Panc1 (cell line): ENCODE data around the gene CEP63. TPM values are rescaled to one million over a fixed set of nuclear protein-coding genes. Genes with fewer than 3 reads are reported as not detected.

Experiments
- ATAC-seq: fragments of 200-7000 bp; cut with Tn5 transposase; 2 replicates; pipeline ENCODE4 v1.9.1; 2020; ENCODE audit warnings: mild to moderate bottlenecking, moderate library complexity
- BruUV-seq: library from RNA; stranded (reverse); fragments of 400-500 nt; replicated peaks from 2 replicates; lab custom pipeline; 2021; lab: Mats Ljungman, UMichigan
- CTCF ChIA-PET: fragments of 300-600 bp; sonication (Branson Sonifier 250); formaldehyde crosslinking; loops from one replicate; lab custom pipeline; 2022; ENCODE audit warnings: antibody characterized with exemption; lab: Charles Lee
- POLR2A ChIA-PET: fragments of 300-600 bp; sonication (Branson Sonifier 250); formaldehyde crosslinking; loops from one replicate; lab custom pipeline; 2022; ENCODE audit warnings: antibody characterized with exemption; lab: Charles Lee
- DNase-seq: peaks from one replicate; pipeline ENCODE4 v3.0.0-alpha.2; 2010; ENCODE audit warnings: low read depth, low spot score
- H3K27ac ChIP-seq: 2 replicates; pipeline ENCODE4 v1.5.1; 2011; ENCODE audit warnings: mild to moderate bottlenecking, low read length, inconsistent platforms
- H3K27me3 ChIP-seq: fragments of 200-500 bp; sonication (Bioruptor generic); 2 replicates; pipeline ENCODE4 v1.6.0; 2014; ENCODE audit warnings: low read length, inconsistent platforms; ENCODE audit not compliant: control insufficient read depth, insufficient read depth
- H3K36me3 ChIP-seq: fragments of 200-500 bp; sonication (Bioruptor generic); 2 replicates; pipeline ENCODE4 v1.5.1; 2014; ENCODE audit warnings: inconsistent platforms, mild to moderate bottlenecking, low read length, moderate library complexity; ENCODE audit not compliant: control insufficient read depth, insufficient read depth
- H3K4me1 ChIP-seq: 2 replicates; pipeline ENCODE4 v1.5.1; 2011; ENCODE audit warnings: inconsistent platforms, mild to moderate bottlenecking, low read length, moderate library complexity; ENCODE audit not compliant: control insufficient read depth, insufficient read depth
- H3K4me3 ChIP-seq, 2 experiments: 2 replicates each; pipeline ENCODE4 v1.5.1; 2011 to 2012; ENCODE audit warnings: low read depth in 2 of 2, low read length in 2 of 2, mild to moderate bottlenecking in 2 of 2, inconsistent platforms in 1 of 2, moderate library complexity in 1 of 2
- H3K9me3 ChIP-seq: fragments of 200-500 bp; sonication (Bioruptor generic); 2 replicates; pipeline ENCODE4 v1.5.1; 2014; ENCODE audit warnings: low read depth, mild to moderate bottlenecking, inconsistent platforms, low read length, moderate library complexity; ENCODE audit not compliant: control insufficient read depth, insufficient read depth
- POLR2AphosphoS5 ChIP-seq: IDR thresholded peaks from 2 replicates; pipeline ENCODE4 v1.6.1; 2012; ENCODE audit warnings: mild to moderate bottlenecking, low read depth, low read length, moderate library complexity
- SIN3A ChIP-seq: IDR thresholded peaks from 2 replicates; pipeline ENCODE4 v1.6.1; 2012; ENCODE audit warnings: low read depth, mild to moderate bottlenecking, low read length, moderate library complexity, borderline replicate concordance; ENCODE audit not compliant: insufficient read depth
- TCF7L2 ChIP-seq: IDR thresholded peaks from 2 replicates; pipeline ENCODE4 v1.6.1; 2011; ENCODE audit warnings: mild to moderate bottlenecking, low read depth, low read length, inconsistent platforms
- in situ Hi-C: cut with HindIII; loops from 2 replicates; pipeline ENCODE4 v1.10.0; 2016; ENCODE audit warnings: low sequenced_read_pairs, low pct_unique_long_range_greater_than_20kb
- intact Hi-C: fragments of 100-400 bp; cut with micrococcal nuclease; formaldehyde crosslinking; loops from one replicate; pipeline ENCODE4 v1.10.0; 2022; ENCODE audit not compliant: unreplicated experiment
- total RNA-seq: library from RNA; stranded (reverse); gene quantifications from one replicate; pipeline ENCODE4 v1.2.1, GENCODE V29; 2021; ENCODE audit not compliant: unreplicated experiment
- TF ChIP-seq, protein P1 (sequence below), 2 experiments: IDR thresholded peaks; 2 replicates each; pipeline ENCODE4 v1.6.1; 2011 to 2012; ENCODE audit warnings: low read depth in 2 of 2, control low read depth in 1 of 2, low read length in 1 of 2, mild to moderate bottlenecking in 1 of 2, moderate library complexity in 1 of 2; ENCODE audit not compliant: insufficient read depth in 1 of 2
- TF ChIP-seq, protein P2 (sequence below): fragments of 450-650 bp; IDR thresholded peaks from 2 replicates; pipeline ENCODE4 v1.5.1; 2017; ENCODE audit warnings: mild to moderate bottlenecking

The CEP63 gene
- total RNA-seq, 1 experiment from 2014 or later = 30.5 TPM

- H3K27me3 ChIP-seq = no peaks in the 10 kb centered on the region
- TF ChIP-seq SIN3A (no peak), TCF7L2 (no peak), POLR2AphosphoS5 (no peak)
- TF ChIP-seq, protein P1, sequence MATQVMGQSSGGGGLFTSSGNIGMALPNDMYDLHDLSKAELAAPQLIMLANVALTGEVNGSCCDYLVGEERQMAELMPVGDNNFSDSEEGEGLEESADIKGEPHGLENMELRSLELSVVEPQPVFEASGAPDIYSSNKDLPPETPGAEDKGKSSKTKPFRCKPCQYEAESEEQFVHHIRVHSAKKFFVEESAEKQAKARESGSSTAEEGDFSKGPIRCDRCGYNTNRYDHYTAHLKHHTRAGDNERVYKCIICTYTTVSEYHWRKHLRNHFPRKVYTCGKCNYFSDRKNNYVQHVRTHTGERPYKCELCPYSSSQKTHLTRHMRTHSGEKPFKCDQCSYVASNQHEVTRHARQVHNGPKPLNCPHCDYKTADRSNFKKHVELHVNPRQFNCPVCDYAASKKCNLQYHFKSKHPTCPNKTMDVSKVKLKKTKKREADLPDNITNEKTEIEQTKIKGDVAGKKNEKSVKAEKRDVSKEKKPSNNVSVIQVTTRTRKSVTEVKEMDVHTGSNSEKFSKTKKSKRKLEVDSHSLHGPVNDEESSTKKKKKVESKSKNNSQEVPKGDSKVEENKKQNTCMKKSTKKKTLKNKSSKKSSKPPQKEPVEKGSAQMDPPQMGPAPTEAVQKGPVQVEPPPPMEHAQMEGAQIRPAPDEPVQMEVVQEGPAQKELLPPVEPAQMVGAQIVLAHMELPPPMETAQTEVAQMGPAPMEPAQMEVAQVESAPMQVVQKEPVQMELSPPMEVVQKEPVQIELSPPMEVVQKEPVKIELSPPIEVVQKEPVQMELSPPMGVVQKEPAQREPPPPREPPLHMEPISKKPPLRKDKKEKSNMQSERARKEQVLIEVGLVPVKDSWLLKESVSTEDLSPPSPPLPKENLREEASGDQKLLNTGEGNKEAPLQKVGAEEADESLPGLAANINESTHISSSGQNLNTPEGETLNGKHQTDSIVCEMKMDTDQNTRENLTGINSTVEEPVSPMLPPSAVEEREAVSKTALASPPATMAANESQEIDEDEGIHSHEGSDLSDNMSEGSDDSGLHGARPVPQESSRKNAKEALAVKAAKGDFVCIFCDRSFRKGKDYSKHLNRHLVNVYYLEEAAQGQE (IDR thresholded peaks at IDR 0.05; ENCODE audit: insufficient read depth in 1 of 2, low read depth in 2 of 2, low read length in 1 of 2) = no peak
- TF ChIP-seq, protein P2, sequence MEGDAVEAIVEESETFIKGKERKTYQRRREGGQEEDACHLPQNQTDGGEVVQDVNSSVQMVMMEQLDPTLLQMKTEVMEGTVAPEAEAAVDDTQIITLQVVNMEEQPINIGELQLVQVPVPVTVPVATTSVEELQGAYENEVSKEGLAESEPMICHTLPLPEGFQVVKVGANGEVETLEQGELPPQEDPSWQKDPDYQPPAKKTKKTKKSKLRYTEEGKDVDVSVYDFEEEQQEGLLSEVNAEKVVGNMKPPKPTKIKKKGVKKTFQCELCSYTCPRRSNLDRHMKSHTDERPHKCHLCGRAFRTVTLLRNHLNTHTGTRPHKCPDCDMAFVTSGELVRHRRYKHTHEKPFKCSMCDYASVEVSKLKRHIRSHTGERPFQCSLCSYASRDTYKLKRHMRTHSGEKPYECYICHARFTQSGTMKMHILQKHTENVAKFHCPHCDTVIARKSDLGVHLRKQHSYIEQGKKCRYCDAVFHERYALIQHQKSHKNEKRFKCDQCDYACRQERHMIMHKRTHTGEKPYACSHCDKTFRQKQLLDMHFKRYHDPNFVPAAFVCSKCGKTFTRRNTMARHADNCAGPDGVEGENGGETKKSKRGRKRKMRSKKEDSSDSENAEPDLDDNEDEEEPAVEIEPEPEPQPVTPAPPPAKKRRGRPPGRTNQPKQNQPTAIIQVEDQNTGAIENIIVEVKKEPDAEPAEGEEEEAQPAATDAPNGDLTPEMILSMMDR = no peak
- POLR2A ChIA-PET = no interaction called here
Measured at GRCh38 chr3:134552784-134553183, 66.9 kb downstream of the CEP63 start.

GRCh38 chr3:134559591-134559990, 73.7 kb downstream of the CEP63 start:
- BruUV-seq = no TSS peak
- Histone ChIP-seq H3K27me3 (no peaks in the 10 kb centered on the region), H3K4me1 (no peaks in the 10 kb centered on the region), H3K36me3 (peaks cover 4% of the 10 kb centered on the region; the same call in 1 of the 2 replicates), H3K27ac (no peak overlapping the region), H3K4me3 (no peak overlapping the region), H3K9me3 (no peaks in the 10 kb centered on the region)
- DNase-seq = no peak
- in situ Hi-C loops = no loop called here
- TF ChIP-seq TCF7L2 = no peak
- TF ChIP-seq, protein P1 (IDR thresholded peaks at IDR 0.05; ENCODE audit: insufficient read depth in 1 of 2, low read depth in 2 of 2, low read length in 1 of 2) = no peak
- TF ChIP-seq POLR2AphosphoS5 = no peak
- no peak for TF ChIP-seq SIN3A
- TF ChIP-seq, protein P2 = no peak
- CTCF ChIA-PET = no interaction called here
- no peak for ATAC-seq
- POLR2A ChIA-PET = no interaction called here
- intact Hi-C loops = no loop called here

More at GRCh38 chr3:134552784-134553183, 66.9 kb downstream of the CEP63 start:
- no TSS peak for BruUV-seq
- intact Hi-C loops = no loop called here
- DNase-seq (no peak), ATAC-seq (no peak)
- in situ Hi-C loops = no loop called here
- no peak overlapping the region for H3K27ac ChIP-seq
- no peaks in the 10 kb centered on the region for H3K9me3 ChIP-seq
- CTCF ChIA-PET = no interaction called here
- no peaks in the 10 kb centered on the region for H3K4me1 ChIP-seq
- no peak overlapping the region for H3K4me3 ChIP-seq
- H3K36me3 ChIP-seq = 0 out of 2 replicates have a peak, but pooled peaks cover 4% of the 10 kb centered on the region
